ENCODE results near the gene NUMA1. TPM values are rescaled to one million over a fixed set of nuclear protein-coding genes. Genes with fewer than 3 reads are reported as not detected.
A peak's percentile ranks its signal among the peaks of the same experiment; 100 is the strongest.

NUMA1 gene
- total and polyA plus RNA-seq, 2 of the 8 experiments (the other 6 are each of a cell fraction or from before 2014, with no cell fraction given), result 101 to 107 TPM

DNA sequence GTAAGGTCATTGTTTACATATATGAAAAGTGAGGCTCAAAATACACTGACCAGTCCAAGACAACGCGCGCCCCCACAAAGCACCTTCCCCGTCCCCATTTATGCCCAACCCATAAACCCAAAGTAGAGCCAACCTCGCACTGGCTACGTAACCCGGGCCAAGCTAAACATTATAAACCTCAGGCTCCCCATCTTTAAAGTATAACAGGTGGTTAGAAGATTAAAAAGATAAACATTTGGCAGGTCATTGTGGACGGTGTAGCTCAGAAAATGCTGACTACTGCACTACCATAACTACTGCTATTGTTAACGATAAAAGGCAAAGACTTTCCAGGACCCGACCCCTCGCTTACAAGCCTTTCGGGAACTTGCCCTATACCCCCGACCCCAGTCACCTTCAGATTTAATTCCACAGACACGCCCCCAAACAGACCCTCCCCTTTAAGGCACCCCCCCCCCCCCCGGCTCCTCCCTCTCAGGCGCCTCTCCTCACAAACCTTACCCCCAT is 470 bp downstream of the NUMA1 start:
- Histone ChIP-seq H2BK120ac (replicated peaks; ENCODE audit: low read depth, low read length) (no peak overlapping the region), H3K4me2 (ENCODE audit: insufficient read depth in 1 of 2, low read depth in 2 of 2, low read length in 2 of 2) (peak overlapping the region; percentile 79 to 86), H3K23ac (ENCODE audit: insufficient read length) (no peak overlapping the region), H3K4me3 (ENCODE audit: extremely low read depth in 1 of 4, insufficient read depth in 2 of 4, low read depth in 3 of 4, low read length in 4 of 4) (peak overlapping the region; percentile 66 to 100 (median 86)), H2BK20ac (ENCODE audit: low read length) (no peak overlapping the region), H4K8ac (ENCODE audit: extremely low read depth, insufficient read depth, low read length) (peak overlapping the region; percentile 87; the same call in 1 of the 2 replicates), H2AK5ac (ENCODE audit: low read depth, low read length) (no peak overlapping the region), H2AFZ (ENCODE audit: low read length) (0 out of 2 replicates have a peak overlapping the region, but pooled peaks have one; percentile 4), H3K27me3 (replicated peaks in 1 of 4; ENCODE audit: control insufficient read depth in 3 of 4, extremely low read depth in 1 of 4, insufficient read depth in 3 of 4, low read length in 3 of 4) (no peaks in the 10 kb centered on the region), H3K18ac (ENCODE audit: extremely low read depth, low read length) (peak overlapping the region; percentile 66; the same call in 1 of the 2 replicates), H3K56ac (replicated peaks; ENCODE audit: insufficient read length, low read depth, low read length) (peak overlapping the region; percentile 70), H3K36me3 (ENCODE audit: control insufficient read depth in 2 of 4, insufficient read depth in 4 of 4, low read length in 3 of 4) (no peaks in the 10 kb centered on the region; a peak in 1 of 8 replicates), H3K9me3 (ENCODE audit: insufficient read depth in 2 of 2, low read depth in 1 of 2, low read length in 1 of 2) (no peaks in the 10 kb centered on the region), H3K23me2 (ENCODE audit: low read depth, low read length) (peaks cover 4% of the 10 kb centered on the region; the same call in 1 of the 2 replicates), H3K4me1 (replicated peaks in 1 of 4; ENCODE audit: control insufficient read depth in 3 of 4, insufficient read depth in 4 of 4, low read length in 3 of 4) (peaks cover 0 to 5% (median 0%) of the 10 kb centered on the region in 4 experiments; a peak in 3 of 7 replicates), H3K14ac (ENCODE audit: insufficient read length) (no peak overlapping the region), H3K27ac (ENCODE audit: low read depth, low read length) (peak overlapping the region; percentile 83; the same call in 1 of the 2 replicates), H4K5ac (ENCODE audit: insufficient read length, low read depth, low read length) (peak overlapping the region; percentile 18), H2BK5ac (ENCODE audit: low read depth, low read length) (peak overlapping the region; percentile 78), H3K4ac (replicated peaks; ENCODE audit: insufficient read length, low read depth, low read length) (no peak overlapping the region), H3K79me1 (ENCODE audit: low read depth, low read length) (peaks cover 4% of the 10 kb centered on the region; the same call in 1 of the 2 replicates), H2BK15ac (ENCODE audit: low read length) (no peak overlapping the region), H3K9ac (replicated peaks in 1 of 4; ENCODE audit: extremely low read depth in 1 of 4, low read depth in 3 of 4, low read length in 3 of 4) (peak overlapping the region; percentile 57 to 87 (median 74)), H4K20me1 (replicated peaks in 1 of 2; ENCODE audit: control insufficient read depth in 1 of 2, insufficient read depth in 2 of 2, low read length in 2 of 2) (peaks cover 4% of the 10 kb centered on the region in 2 experiments), H4K91ac (replicated peaks; ENCODE audit: insufficient read length, low read length) (peak overlapping the region; percentile 23), H2BK12ac (ENCODE audit: low read depth, low read length) (no peak overlapping the region), H3K79me2 (ENCODE audit: control insufficient read depth in 1 of 2, insufficient read depth in 2 of 2, low read length in 2 of 2) (peaks cover 16 to 51% of the 10 kb centered on the region in 2 experiments)
- no peak for DNase-seq (ENCODE audit: low read depth in 1 of 2, low spot score in 2 of 2)
- no peak for FAIRE-seq
- POLR2A ChIA-PET (ENCODE audit: partially characterized antibody), result interaction anchor here (0.7 to 2.5 kb wide), 6 partner anchors 10 to 54 kb away, joined by 3 to 10 read pairs (median 4); partner anchors contain the start of gene ANAPC15
- 12% methylated on average over 11 of the region's 16 CpGs; no CpG with 5 or more reads in 1 of the 2 experiments for WGBS, 2 experiments (ENCODE audit: extremely low coverage in 1 of 2, insufficient coverage in 1 of 2, insufficient read length in 1 of 2, insufficient replicate concordance in 2 of 2, low coverage in 1 of 2, low lambda C conversion rate in 2 of 2, missing lambda C conversion rate in 1 of 2)
- peak in 1 of 2 experiments; percentile 66; a peak in 1 of 4 replicates for TF ChIP-seq SIN3A (conservative IDR thresholded peaks at IDR 0.05 in 1 of 2, IDR thresholded peaks at IDR 0.05 in 1 of 2; ENCODE audit: low read depth in 1 of 2, low read length in 2 of 2)
- no peak for TF ChIP-seq SP1 (IDR thresholded peaks at IDR 0.05; ENCODE audit: low read depth, low read length)
- CTCF ChIA-PET (ENCODE audit: partially characterized antibody), result interaction anchor here (1.5 to 3.0 kb wide), 3 partner anchors 11 to 55 kb away, joined by 6 to 16 read pairs (median 13); no protein-coding TSS in a partner anchor
